GM03348 (cell line): ENCODE measurements around the gene DACH1.

Experiments
- DNase-seq: peaks from one replicate; pipeline ENCODE4 v3.0.0; 2012; ENCODE audit warnings: low spot score

The DACH1 gene

GRCh38 chr13:71774863-71775262, 92.1 kb downstream of the DACH1 start:
- DNase-seq = no peak

GRCh38 chr13:71773531-71773930, 93.5 kb downstream of the DACH1 start:
- DNase-seq = no peak

GRCh38 chr13:71772361-71772760, 94.6 kb downstream of the DACH1 start:
- DNase-seq = no peak

GRCh38 chr13:71771144-71771543, 95.9 kb downstream of the DACH1 start:
- DNase-seq = no peak

- DNase-seq = no peak
Observed at GRCh38 chr13:71770710-71771109, 96.3 kb downstream of the DACH1 start.

- no peak for DNase-seq
Observed at GRCh38 chr13:71768881-71769280, 98.1 kb downstream of the DACH1 start.

- DNase-seq = no peak
Observed at GRCh38 chr13:71759651-71760511, 107.1 kb downstream of the DACH1 start.

- DNase-seq = no peak
Observed at GRCh38 chr13:71758828-71759227, 108.2 kb downstream of the DACH1 start.

- DNase-seq = no peak
Observed at GRCh38 chr13:71754407-71754974, 112.5 kb downstream of the DACH1 start.

GRCh38 chr13:71752775-71753513, 114.1 kb downstream of the DACH1 start:
- DNase-seq = no peak

- no peak for DNase-seq
Observed at GRCh38 chr13:71751073-71751472, 115.9 kb downstream of the DACH1 start.

GRCh38 chr13:71730267-71730666, 136.7 kb downstream of the DACH1 start:
- no peak for DNase-seq

GRCh38 chr13:71729441-71729840, 137.6 kb downstream of the DACH1 start:
- no peak for DNase-seq

- no peak for DNase-seq
Observed at GRCh38 chr13:71727662-71728061, 139.3 kb downstream of the DACH1 start.

- DNase-seq = no peak
Observed at GRCh38 chr13:71727042-71727441, 140.0 kb downstream of the DACH1 start.

GRCh38 chr13:71722206-71722605, 144.8 kb downstream of the DACH1 start:
- DNase-seq = no peak

GRCh38 chr13:71721104-71721503, 145.9 kb downstream of the DACH1 start:
- DNase-seq = no peak

GRCh38 chr13:71718931-71719330, 148.1 kb downstream of the DACH1 start:
- DNase-seq = no peak

GRCh38 chr13:71714802-71715375, 152.1 kb downstream of the DACH1 start:
- no peak for DNase-seq

- DNase-seq = no peak
Observed at GRCh38 chr13:71712988-71713653, 153.9 kb downstream of the DACH1 start.

- no peak for DNase-seq
Observed at GRCh38 chr13:71704656-71705055, 162.3 kb downstream of the DACH1 start.

- no peak for DNase-seq
Observed at GRCh38 chr13:71703138-71703537, 163.9 kb downstream of the DACH1 start.
